GM13976 (cell line): ENCODE results near the gene ADGRG3.
"Not testable (repeated sequence)": the region's sequence is repeated elsewhere in the genome, so short reads cannot be mapped to it uniquely, and the experiment has no call there.

ENCODE experiments used
- DNase-seq: peaks from one replicate; pipeline ENCODE4 v3.0.0; 2012; ENCODE audit warnings: low spot score
- CTCF ChIP-seq: IDR thresholded peaks from 2 replicates; pipeline ENCODE4 v1.5.1; 2012; ENCODE audit warnings: borderline replicate concordance, mild to moderate bottlenecking; ENCODE audit not compliant: insufficient read depth; ENCODE audit errors: extremely low read depth, missing control alignments, control extremely low read depth
- in situ Hi-C: fragments of 300-500 bp; cut with MboI; formaldehyde crosslinking; loops from one replicate; pipeline ENCODE4 v1.12.0; 2022; ENCODE audit warnings: low sequenced_read_pairs, mixed read lengths, inconsistent platforms; ENCODE audit not compliant: unreplicated experiment

ADGRG3 gene

GRCh38 chr16:57725554-57725953 lies 57.4 kb downstream of the ADGRG3 start:
- in situ Hi-C loops, result no loop called here

GRCh38 chr16:57725976-57726375 lies 57.9 kb downstream of the ADGRG3 start:
- TF ChIP-seq CTCF, result no peak
- no peak for DNase-seq
- in situ Hi-C loops, result no loop called here

More at GRCh38 chr16:57725554-57725953, 57.4 kb downstream of the ADGRG3 start:
- no peak for TF ChIP-seq CTCF
- no peak for DNase-seq

DNA sequence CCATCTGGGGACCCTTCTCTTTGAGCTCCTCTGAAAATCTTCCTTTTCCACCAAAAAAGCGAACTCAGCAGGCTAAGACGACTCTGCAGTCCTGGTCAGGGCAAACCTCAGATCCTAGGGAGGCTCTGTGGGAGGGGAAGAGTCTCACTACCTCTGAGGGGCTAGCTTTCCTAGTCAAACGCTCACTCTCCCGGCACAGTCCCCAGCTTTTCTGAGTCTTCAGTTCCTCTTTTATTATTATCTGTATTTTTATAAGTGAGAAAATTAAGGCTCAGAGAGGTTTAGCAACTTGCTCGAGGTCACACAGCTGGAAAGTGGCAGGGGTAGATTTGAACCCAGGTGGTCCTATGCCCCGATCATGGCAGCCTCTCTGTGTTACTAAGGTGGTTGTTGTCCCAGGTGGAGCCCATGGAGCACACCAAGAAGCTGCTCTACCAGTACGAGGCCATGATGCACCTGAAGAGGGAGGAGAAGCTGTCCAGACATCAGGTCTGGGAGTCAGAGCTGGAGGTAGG lies 58.4 kb downstream of the ADGRG3 start:
- TF ChIP-seq CTCF, result no peak
- in situ Hi-C loops, result no loop called here
- DNase-seq, result no peak

GRCh38 chr16:57727610-57728009 lies 59.5 kb downstream of the ADGRG3 start:
- DNase-seq, result no peak
- in situ Hi-C loops, result no loop called here
- TF ChIP-seq CTCF, result peak; percentile 10

- in situ Hi-C loops, result no loop called here
- no peak for TF ChIP-seq CTCF
- no peak for DNase-seq
Observed at GRCh38 chr16:57728336-57729181, 60.5 kb downstream of the ADGRG3 start.

GRCh38 chr16:57729182-57729484 lies 61.0 kb downstream of the ADGRG3 start:
- TF ChIP-seq CTCF, result no peak
- in situ Hi-C loops, result no loop called here
- no peak for DNase-seq

GRCh38 chr16:57729852-57730251 lies 61.7 kb downstream of the ADGRG3 start:
- DNase-seq, in situ Hi-C loops: not testable (repeated sequence)
